PFSK-1 (cell line): ENCODE data around the gene ECHS1.

Experiments used
- POLR2AphosphoS5 ChIP-seq: IDR thresholded peaks from 2 replicates; pipeline ENCODE4 v1.6.1; 2012; ENCODE audit warnings: low read depth, mild to moderate bottlenecking, control low read depth, low read length, moderate library complexity
- REST ChIP-seq, 2 experiments: IDR thresholded peaks; 2 replicates each; pipeline versions ENCODE4 v1.6.1 to v1.8.0; 2011 to 2012; ENCODE audit warnings: low read depth in 2 of 2, low read length in 2 of 2, control low read depth in 1 of 2, inconsistent platforms in 1 of 2, mild to moderate bottlenecking in 1 of 2, moderate library complexity in 1 of 2; ENCODE audit not compliant: insufficient read depth in 1 of 2
- SIN3A ChIP-seq: IDR thresholded peaks from 2 replicates; pipeline ENCODE4 v1.6.1; 2012; ENCODE audit warnings: mild to moderate bottlenecking, low read length, moderate library complexity, borderline replicate concordance; ENCODE audit not compliant: insufficient read depth
- TAF1 ChIP-seq: IDR thresholded peaks from 2 replicates; pipeline ENCODE4 v1.6.1; 2012; ENCODE audit warnings: low read length, control low read depth, borderline replicate concordance; ENCODE audit not compliant: insufficient read depth

- TF ChIP-seq SIN3A, result no peak
- TF ChIP-seq POLR2AphosphoS5, result no peak
- no peak for TF ChIP-seq REST (IDR thresholded peaks at IDR 0.05; ENCODE audit: insufficient read depth in 1 of 2, low read depth in 2 of 2, low read length in 2 of 2)
- TF ChIP-seq TAF1, result no peak
These were observed 46.2 kb downstream of the ECHS1 start for GRCh38 chr10:133326745-133327650.
